A673 (cell line): ENCODE results near the gene RNF215. TPM values are rescaled to one million over a fixed set of nuclear protein-coding genes. Genes with fewer than 3 reads are reported as not detected.

Source experiments
- BruUV-seq: library from RNA; stranded (reverse); fragments of 400-500 nt; replicated peaks from 2 replicates; lab custom pipeline; 2021; lab: Mats Ljungman, UMichigan
- CTCF ChIA-PET: fragments of 300-600 bp; sonication (Branson Sonifier 250); formaldehyde crosslinking; loops from one replicate; lab custom pipeline; 2022; ENCODE audit warnings: antibody characterized with exemption; lab: Charles Lee
- POLR2A ChIA-PET: fragments of 300-600 bp; sonication (Branson Sonifier 250); formaldehyde crosslinking; loops from one replicate; lab custom pipeline; 2022; ENCODE audit warnings: antibody characterized with exemption; ENCODE audit not compliant: low non-redundant PET; lab: Charles Lee
- DNase-seq: peaks from one replicate; pipeline ENCODE4 v3.0.0-alpha.2; 2015; ENCODE audit warnings: low spot score
- H3K27ac ChIP-seq: fragments of 200-600 bp; sonication (generic); 2 replicates; pipeline ENCODE4 v1.5.1; 2016; ENCODE audit warnings: mixed run types, low read depth, mild to moderate bottlenecking, mixed read lengths, antibody characterized with exemption, low read length; ENCODE audit not compliant: poor library complexity, severe bottlenecking
- H3K27me3 ChIP-seq: fragments of 200-600 bp; sonication (generic); replicated peaks from 2 replicates; pipeline ENCODE4 v1.6.1; 2017; ENCODE audit warnings: mixed run types, low read depth, mild to moderate bottlenecking, mixed read lengths, antibody characterized with exemption, low read length; ENCODE audit not compliant: insufficient read depth, poor library complexity
- H3K36me3 ChIP-seq: fragments of 200-600 bp; sonication (generic); 2 replicates; pipeline ENCODE4 v1.6.1; 2016; ENCODE audit warnings: mixed run types, mild to moderate bottlenecking, mixed read lengths, antibody characterized with exemption, low read length; ENCODE audit not compliant: insufficient read depth, poor library complexity, severe bottlenecking
- H3K4me1 ChIP-seq: fragments of 200-600 bp; sonication (generic); 2 replicates; pipeline ENCODE4 v1.6.1; 2017; ENCODE audit warnings: mixed run types, mild to moderate bottlenecking, mixed read lengths, antibody characterized with exemption, low read length; ENCODE audit not compliant: insufficient read depth, poor library complexity, severe bottlenecking
- H3K4me3 ChIP-seq: fragments of 200-600 bp; sonication (generic); 2 replicates; pipeline ENCODE4 v1.5.1; 2016; ENCODE audit warnings: low read depth, mixed run types, mild to moderate bottlenecking, mixed read lengths, low read length; ENCODE audit not compliant: poor library complexity, severe bottlenecking
- H3K9me3 ChIP-seq: fragments of 200-600 bp; sonication (generic); 2 replicates; pipeline ENCODE4 v1.6.1; 2016; ENCODE audit warnings: mixed run types, low read depth, mild to moderate bottlenecking, mixed read lengths, antibody characterized with exemption, low read length; ENCODE audit not compliant: poor library complexity, severe bottlenecking
- EZH2 ChIP-seq: fragments of 200-600 bp; sonication (generic); IDR thresholded peaks from 2 replicates; pipeline ENCODE4 v1.6.1; 2017; ENCODE audit warnings: borderline replicate concordance, low read depth, mild to moderate bottlenecking, mixed read lengths, antibody characterized with exemption, low read length; ENCODE audit not compliant: poor library complexity, severe bottlenecking
- intact Hi-C: fragments of 100-400 bp; cut with micrococcal nuclease; formaldehyde crosslinking; loops from one replicate; pipeline ENCODE4 v1.10.0; 2022; ENCODE audit not compliant: unreplicated experiment
- total RNA-seq: library from RNA; stranded (reverse); gene quantifications from 2 replicates; pipeline ENCODE4 v1.2.3, GENCODE V29; 2021
- TF ChIP-seq, protein P1 (sequence below): fragments of 300-800, 200-600 bp; sonication (generic); conservative IDR thresholded peaks from 2 replicates; pipeline ENCODE4 v1.5.1; 2017; ENCODE audit warnings: low read depth, mild to moderate bottlenecking, antibody characterized with exemption, low read length, moderate library complexity, mixed read lengths

The RNF215 gene
- total RNA-seq, 1 experiment from 2014 or later, result 18.9 TPM

DNA sequence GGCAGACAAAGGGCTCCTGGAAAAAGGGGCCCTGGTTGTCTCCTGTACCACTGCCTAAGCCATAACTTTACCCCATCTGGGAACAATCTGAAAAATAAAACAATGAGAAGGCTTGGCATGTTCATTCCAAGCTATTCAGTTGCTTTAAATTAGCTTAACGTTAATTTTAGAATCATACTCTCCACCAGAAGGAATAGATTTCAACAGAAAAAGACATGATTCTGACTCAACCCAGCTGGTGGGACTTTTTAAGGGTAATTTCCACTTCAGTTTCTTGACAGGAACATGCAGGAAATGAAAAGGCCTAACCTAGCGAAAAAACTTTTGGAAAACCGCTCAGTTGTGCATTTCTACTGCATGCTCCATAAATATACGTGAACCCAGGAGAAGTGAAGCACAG is 38.4 kb downstream of the RNF215 start:
- ChIA-PET POLR2A (no interaction called here), CTCF (no interaction called here)
- no peak for DNase-seq
- no peak overlapping the region for H3K4me3 ChIP-seq
- TF ChIP-seq, protein P1, sequence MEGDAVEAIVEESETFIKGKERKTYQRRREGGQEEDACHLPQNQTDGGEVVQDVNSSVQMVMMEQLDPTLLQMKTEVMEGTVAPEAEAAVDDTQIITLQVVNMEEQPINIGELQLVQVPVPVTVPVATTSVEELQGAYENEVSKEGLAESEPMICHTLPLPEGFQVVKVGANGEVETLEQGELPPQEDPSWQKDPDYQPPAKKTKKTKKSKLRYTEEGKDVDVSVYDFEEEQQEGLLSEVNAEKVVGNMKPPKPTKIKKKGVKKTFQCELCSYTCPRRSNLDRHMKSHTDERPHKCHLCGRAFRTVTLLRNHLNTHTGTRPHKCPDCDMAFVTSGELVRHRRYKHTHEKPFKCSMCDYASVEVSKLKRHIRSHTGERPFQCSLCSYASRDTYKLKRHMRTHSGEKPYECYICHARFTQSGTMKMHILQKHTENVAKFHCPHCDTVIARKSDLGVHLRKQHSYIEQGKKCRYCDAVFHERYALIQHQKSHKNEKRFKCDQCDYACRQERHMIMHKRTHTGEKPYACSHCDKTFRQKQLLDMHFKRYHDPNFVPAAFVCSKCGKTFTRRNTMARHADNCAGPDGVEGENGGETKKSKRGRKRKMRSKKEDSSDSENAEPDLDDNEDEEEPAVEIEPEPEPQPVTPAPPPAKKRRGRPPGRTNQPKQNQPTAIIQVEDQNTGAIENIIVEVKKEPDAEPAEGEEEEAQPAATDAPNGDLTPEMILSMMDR, result no peak
- TF ChIP-seq EZH2, result no peak
- BruUV-seq, result no TSS peak
- intact Hi-C loops, result loop anchor here (10.0 kb wide), 1 partner anchor 56 kb away; no protein-coding TSS in a partner anchor
- H3K27me3 ChIP-seq, result no peaks in the 10 kb centered on the region
- H3K36me3 ChIP-seq, result peaks cover 88% of the 10 kb centered on the region
- no peaks in the 10 kb centered on the region for H3K4me1 ChIP-seq
- peak overlapping the region; percentile 25 for H3K27ac ChIP-seq
- no peaks in the 10 kb centered on the region for H3K9me3 ChIP-seq

DNA sequence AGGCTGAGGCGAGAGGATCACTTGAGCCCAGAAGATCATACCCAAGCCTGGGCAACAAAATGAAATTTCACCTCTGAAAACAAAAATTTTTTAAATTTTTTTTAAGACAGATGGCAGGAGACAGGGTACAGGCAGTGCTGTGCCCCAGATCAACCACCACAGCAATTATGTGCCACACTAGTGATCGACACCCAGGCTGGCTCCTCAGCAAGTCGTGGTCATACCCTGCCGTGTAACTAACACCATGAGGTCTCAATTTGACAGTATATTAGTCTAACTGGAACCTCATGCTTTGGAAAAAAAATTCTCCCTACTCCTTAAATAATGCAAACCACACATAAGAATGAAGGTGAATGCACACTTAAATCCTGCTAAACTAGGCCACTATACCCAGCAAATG is 38.8 kb downstream of the RNF215 start:
- POLR2A ChIA-PET, result no interaction called here
- Histone ChIP-seq H3K36me3 (peaks cover 92% of the 10 kb centered on the region), H3K9me3 (no peaks in the 10 kb centered on the region), H3K27me3 (no peaks in the 10 kb centered on the region), H3K27ac (peak overlapping the region; percentile 25), H3K4me1 (no peaks in the 10 kb centered on the region), H3K4me3 (no peak overlapping the region)
- no peak for DNase-seq
- CTCF ChIA-PET, result no interaction called here
- BruUV-seq, result no TSS peak
- intact Hi-C loops, result loop anchor here (10.0 kb wide), 1 partner anchor 56 kb away; no protein-coding TSS in a partner anchor
- TF ChIP-seq EZH2, result no peak
- TF ChIP-seq, protein P1, result no peak

DNA sequence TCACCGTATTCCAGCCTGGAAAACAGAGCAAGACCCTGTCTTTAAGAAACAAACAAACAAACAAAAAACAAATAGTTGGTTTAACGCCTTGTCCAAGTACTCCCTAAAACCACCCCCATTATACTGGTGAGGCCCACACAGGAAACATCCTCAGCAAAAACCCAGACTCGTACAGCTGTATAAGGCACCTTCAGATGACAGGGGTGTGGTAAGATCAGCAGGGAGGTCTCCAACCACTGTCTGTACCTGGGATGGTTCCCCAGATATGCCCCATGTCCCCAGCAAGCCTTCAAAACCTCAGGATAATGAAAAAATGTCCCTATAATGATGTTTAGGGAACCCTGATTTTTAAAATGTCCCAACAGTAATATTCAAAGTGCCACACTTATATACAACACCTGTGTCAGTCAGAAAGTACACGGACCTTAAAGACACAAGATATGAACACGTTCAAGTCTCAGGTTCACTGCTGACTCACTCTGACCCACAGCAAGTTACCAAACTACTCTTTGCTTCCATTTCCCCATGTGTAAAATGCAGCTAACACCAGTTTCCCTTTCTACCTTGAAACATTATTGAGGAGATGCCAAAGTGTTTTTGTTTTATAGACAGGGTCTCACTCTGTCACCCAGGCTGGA is 39.8 kb downstream of the RNF215 start:
- TF ChIP-seq, protein P1, result no peak
- TF ChIP-seq EZH2, result no peak
- peaks cover 94% of the 10 kb centered on the region for H3K36me3 ChIP-seq
- no peak overlapping the region for H3K27ac ChIP-seq
- no peak overlapping the region for H3K4me3 ChIP-seq
- ChIA-PET POLR2A (no interaction called here), CTCF (no interaction called here)
- no peaks in the 10 kb centered on the region for H3K27me3 ChIP-seq
- no peaks in the 10 kb centered on the region for H3K9me3 ChIP-seq
- intact Hi-C loops, result loop anchor here (10.0 kb wide), 1 partner anchor 57 kb away; no protein-coding TSS in a partner anchor
- H3K4me1 ChIP-seq, result no peaks in the 10 kb centered on the region
- no TSS peak for BruUV-seq
- no peak for DNase-seq
